HUES6 (cell line): ENCODE measurements around the gene PABPN1L.

Experiments
- H3K27ac ChIP-seq: 2 replicates; pipeline ENCODE4 v1.7.0; 2013; ENCODE audit warnings: low read depth, mild to moderate bottlenecking, low read length, inconsistent platforms
- H3K27me3 ChIP-seq: 2 replicates; pipeline ENCODE4 v1.6.1; 2013; ENCODE audit warnings: low read length; ENCODE audit not compliant: control insufficient read depth, insufficient read depth
- H3K36me3 ChIP-seq: 2 replicates; pipeline ENCODE4 v1.6.1; 2013; ENCODE audit warnings: low read length; ENCODE audit not compliant: control insufficient read depth, insufficient read depth
- H3K4me1 ChIP-seq: 2 replicates; pipeline ENCODE4 v1.6.1; 2013; ENCODE audit warnings: low read length; ENCODE audit not compliant: control insufficient read depth, insufficient read depth
- H3K4me3 ChIP-seq: 2 replicates; pipeline ENCODE4 v1.5.1; 2013; ENCODE audit warnings: low read depth, low read length
- H3K9ac ChIP-seq: one replicate; pipeline ENCODE4 v1.6.1; 2013; ENCODE audit warnings: mild to moderate bottlenecking, low read length
- H3K9me3 ChIP-seq: 2 replicates; pipeline ENCODE4 v1.6.1; 2013; ENCODE audit warnings: low read depth, low read length; ENCODE audit not compliant: control insufficient read depth, insufficient read depth

PABPN1L gene, protein sequence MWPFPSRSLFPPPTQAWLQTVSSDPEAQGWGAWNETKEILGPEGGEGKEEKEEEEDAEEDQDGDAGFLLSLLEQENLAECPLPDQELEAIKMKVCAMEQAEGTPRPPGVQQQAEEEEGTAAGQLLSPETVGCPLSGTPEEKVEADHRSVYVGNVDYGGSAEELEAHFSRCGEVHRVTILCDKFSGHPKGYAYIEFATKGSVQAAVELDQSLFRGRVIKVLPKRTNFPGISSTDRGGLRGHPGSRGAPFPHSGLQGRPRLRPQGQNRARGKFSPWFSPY

GRCh38 chr16:88866151-88866920 is at the start of gene PABPN1L:
PABPN1L (minus strand) TSS chr16:88866660; CDS start chr16:88866606, 54 bp downstream.
- Histone ChIP-seq H3K9me3 (no peaks in the 10 kb centered on the region), H3K4me1 (no peaks in the 10 kb centered on the region), H3K36me3 (peaks cover 17% of the 10 kb centered on the region), H3K9ac (no peak within 1 kb of the TSS), H3K4me3 (no peak within 1 kb of the TSS), H3K27ac (no peak within 1 kb of the TSS), H3K27me3 (peaks cover 5% of the 10 kb centered on the region; the same call in 1 of the 2 replicates)

- Histone ChIP-seq H3K4me1 (peaks cover 12% of the 10 kb centered on the region), H3K36me3 (no peaks in the 10 kb centered on the region), H3K27ac (no peak overlapping the region), H3K27me3 (no peaks in the 10 kb centered on the region; the same call in 1 of the 2 replicates), H3K9me3 (peaks cover 15% of the 10 kb centered on the region; the same call in 1 of the 2 replicates), H3K4me3 (no peak overlapping the region), H3K9ac (no peak overlapping the region)
Observed at GRCh38 chr16:88915639-88916327, 49.3 kb upstream of the PABPN1L start.

- no peak overlapping the region for H3K27ac ChIP-seq
- H3K9ac ChIP-seq: no peak overlapping the region
- no peak overlapping the region for H3K4me3 ChIP-seq
- no peaks in the 10 kb centered on the region; the same call in 1 of the 2 replicates for H3K27me3 ChIP-seq
- H3K36me3 ChIP-seq: no peaks in the 10 kb centered on the region
- peaks cover 13% of the 10 kb centered on the region; the same call in 1 of the 2 replicates for H3K9me3 ChIP-seq
- peaks cover 9% of the 10 kb centered on the region; the same call in 1 of the 2 replicates for H3K4me1 ChIP-seq
Observed at GRCh38 chr16:88914750-88915368, 48.4 kb upstream of the PABPN1L start.

GRCh38 chr16:88913870-88914269 is 47.4 kb upstream of the PABPN1L start:
- peaks cover 8% of the 10 kb centered on the region; the same call in 1 of the 2 replicates for H3K9me3 ChIP-seq
- H3K4me3 ChIP-seq: no peak overlapping the region
- no peak overlapping the region for H3K9ac ChIP-seq
- H3K27ac ChIP-seq: no peak overlapping the region
- no peaks in the 10 kb centered on the region; the same call in 1 of the 2 replicates for H3K27me3 ChIP-seq
- H3K4me1 ChIP-seq: peaks cover 9% of the 10 kb centered on the region; the same call in 1 of the 2 replicates
- no peaks in the 10 kb centered on the region for H3K36me3 ChIP-seq

DNA sequence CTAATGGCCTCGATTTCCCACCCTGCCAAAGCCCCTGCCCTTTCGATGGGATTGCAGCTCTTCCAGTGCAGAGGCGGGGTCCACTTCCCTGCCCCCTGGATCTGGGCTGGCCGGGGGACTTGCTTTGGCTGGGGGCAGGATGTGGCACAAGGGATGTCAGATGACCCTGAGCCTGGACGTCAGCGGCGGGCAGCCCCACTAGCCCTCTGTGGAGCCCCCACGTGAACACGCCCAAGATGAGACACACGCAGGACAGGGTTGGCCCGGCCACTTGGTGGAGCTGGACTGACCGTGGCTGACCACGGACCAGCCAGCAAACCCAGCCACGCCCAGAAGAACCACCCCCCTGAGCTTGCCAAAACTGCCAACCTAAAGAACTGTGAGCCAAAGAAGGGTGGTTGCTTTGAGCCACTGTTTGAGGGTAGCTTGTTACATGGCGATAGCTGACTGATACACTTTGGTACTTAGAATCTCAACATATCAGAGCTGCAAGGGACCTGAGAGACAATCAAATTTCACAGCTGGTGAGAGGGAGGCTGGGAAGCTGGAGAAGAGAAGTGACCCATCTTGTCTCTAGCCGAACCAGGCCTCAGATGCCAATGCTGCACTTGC is 46.6 kb upstream of the PABPN1L start:
- no peaks in the 10 kb centered on the region; the same call in 1 of the 2 replicates for H3K27me3 ChIP-seq
- H3K9ac ChIP-seq: no peak overlapping the region
- no peak overlapping the region for H3K4me3 ChIP-seq
- peaks cover 9% of the 10 kb centered on the region; the same call in 1 of the 2 replicates for H3K4me1 ChIP-seq
- H3K36me3 ChIP-seq: no peaks in the 10 kb centered on the region
- no peak overlapping the region for H3K27ac ChIP-seq
- H3K9me3 ChIP-seq: peaks cover 8% of the 10 kb centered on the region; the same call in 1 of the 2 replicates

DNA sequence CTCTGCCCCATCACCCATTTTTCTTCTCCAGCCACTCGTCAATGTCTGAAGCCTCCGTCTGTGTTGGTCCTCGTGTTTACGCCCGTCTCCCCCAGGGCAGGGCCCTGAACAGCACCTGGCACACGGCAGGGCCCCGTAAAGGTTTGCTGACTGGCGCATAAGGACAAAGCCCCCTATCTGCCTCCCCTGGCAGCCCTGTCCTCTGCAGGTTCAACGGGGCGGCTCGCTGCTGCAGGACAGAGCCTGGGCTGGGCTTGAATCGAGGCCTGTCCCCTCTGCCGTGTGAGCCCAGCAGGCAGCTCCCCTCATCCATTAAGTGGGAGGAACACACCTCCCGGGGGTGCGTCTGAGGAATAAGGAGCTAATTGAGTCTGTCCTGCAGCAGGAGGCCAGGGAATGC is 46.1 kb upstream of the PABPN1L start:
- Histone ChIP-seq H3K9ac (no peak overlapping the region), H3K36me3 (no peaks in the 10 kb centered on the region), H3K27me3 (no peaks in the 10 kb centered on the region; the same call in 1 of the 2 replicates), H3K4me3 (no peak overlapping the region), H3K4me1 (peaks cover 6% of the 10 kb centered on the region; the same call in 1 of the 2 replicates), H3K9me3 (peaks cover 8% of the 10 kb centered on the region; the same call in 1 of the 2 replicates), H3K27ac (no peak overlapping the region)

DNA sequence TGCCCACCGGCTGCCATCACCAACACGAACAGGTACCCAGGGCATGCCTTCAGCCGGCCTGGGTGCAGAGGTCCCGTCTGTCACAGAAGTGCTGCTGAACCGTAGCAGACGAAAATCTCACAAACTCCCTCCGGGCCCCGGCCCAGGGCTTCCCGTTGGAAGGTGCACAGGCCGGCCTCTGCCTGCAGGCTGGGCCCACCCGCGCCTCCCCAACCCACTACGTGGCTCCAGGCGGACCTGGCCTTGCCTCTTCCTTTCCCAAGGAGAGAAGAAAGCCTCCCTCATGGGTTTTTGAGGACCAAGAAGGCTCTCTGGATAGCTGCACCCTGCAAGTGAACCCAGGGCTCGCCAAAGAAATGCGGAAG is 45.5 kb upstream of the PABPN1L start:
- Histone ChIP-seq H3K27me3 (no peaks in the 10 kb centered on the region; the same call in 1 of the 2 replicates), H3K36me3 (no peaks in the 10 kb centered on the region), H3K4me3 (no peak overlapping the region), H3K4me1 (peaks cover 2% of the 10 kb centered on the region; the same call in 1 of the 2 replicates), H3K27ac (no peak overlapping the region), H3K9ac (no peak overlapping the region), H3K9me3 (peaks cover 8% of the 10 kb centered on the region; the same call in 1 of the 2 replicates)

DNA sequence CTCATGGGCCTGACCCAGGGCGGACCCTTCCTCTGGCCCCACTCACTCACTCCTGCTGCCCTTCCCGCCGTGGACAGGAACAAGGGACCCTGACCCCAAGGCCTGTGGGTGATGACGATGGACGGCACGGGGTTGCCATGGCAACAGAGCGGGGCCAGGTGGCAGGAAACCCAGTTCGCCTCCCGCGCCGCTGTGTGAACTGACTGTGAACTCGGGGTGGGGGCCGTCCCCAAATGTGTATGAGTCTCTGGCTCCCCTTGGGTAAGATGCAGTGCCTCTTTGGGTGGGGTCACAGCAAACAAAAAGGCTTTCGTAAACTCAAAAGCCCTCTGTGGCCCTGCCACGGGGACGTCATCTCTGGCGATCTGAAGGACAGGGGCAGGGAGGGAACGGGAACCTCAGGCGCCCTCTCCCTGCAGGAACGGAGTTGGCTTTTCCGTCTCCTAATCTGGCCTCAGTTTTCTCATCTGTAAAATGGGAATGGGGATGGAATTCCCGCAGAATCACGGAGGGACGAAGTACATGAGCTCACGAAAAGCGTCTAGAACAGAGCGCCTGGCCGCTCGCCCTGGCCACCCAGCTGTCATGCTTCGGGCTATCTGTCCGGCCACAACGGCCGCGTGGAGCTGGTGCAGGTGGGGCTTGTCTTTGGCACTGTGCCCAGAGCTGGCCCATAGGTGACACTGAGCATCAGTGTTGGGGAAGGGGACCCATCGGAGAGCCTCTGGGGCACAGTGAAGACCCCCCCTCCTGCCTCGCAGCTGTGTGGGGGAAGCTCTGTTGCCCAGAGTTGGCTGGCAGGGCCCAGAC is 44.9 kb upstream of the PABPN1L start:
- no peaks in the 10 kb centered on the region for H3K4me1 ChIP-seq
- peaks cover 8% of the 10 kb centered on the region; the same call in 1 of the 2 replicates for H3K9me3 ChIP-seq
- H3K27ac ChIP-seq: no peak overlapping the region
- H3K4me3 ChIP-seq: no peak overlapping the region
- no peaks in the 10 kb centered on the region for H3K36me3 ChIP-seq
- H3K9ac ChIP-seq: no peak overlapping the region
- no peaks in the 10 kb centered on the region; the same call in 1 of the 2 replicates for H3K27me3 ChIP-seq

DNA sequence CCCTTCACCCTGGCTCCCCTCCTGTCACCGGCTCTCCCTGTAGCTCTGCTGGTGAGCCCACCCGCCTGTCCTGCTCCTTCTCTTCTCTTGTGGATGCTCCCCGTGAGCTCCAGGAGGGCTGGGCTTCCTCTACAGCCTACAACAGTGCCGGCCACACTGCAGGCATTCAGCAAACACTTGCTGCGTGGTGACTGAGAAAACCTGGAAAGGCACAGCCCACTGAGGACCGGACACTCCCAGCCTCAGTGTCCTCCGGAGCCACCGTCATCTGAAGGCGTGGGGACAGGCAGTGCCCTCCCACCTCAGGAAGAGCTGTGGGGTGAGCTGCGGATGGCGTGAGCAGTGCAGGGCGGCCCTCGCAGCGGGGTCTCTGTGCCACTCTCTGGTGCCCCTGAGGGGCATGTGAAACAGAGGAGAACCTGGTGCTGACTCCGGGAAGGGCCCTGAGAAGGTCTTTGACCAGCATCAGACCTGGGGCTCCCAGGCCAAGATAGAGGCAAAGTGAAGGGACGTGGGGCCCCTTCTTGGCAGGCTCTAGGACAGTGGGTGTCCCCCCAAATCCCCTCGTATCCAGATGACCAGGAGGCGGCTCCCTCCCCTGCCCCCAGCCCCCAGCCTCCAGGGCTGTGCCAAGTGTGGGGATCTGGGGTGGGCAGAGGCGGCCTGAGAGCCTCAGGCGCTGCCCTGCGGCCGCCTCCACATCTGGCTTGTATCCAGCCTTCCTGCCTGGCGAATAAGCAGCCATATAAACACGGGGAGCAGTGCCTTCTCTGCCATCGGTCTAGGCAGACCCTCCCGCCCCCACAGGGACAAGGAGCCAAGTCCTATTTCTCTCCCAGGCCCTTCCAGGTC is 44.0 kb upstream of the PABPN1L start:
- H3K9me3 ChIP-seq: peaks cover 8% of the 10 kb centered on the region; the same call in 1 of the 2 replicates
- no peak overlapping the region for H3K27ac ChIP-seq
- H3K9ac ChIP-seq: no peak overlapping the region
- no peaks in the 10 kb centered on the region for H3K36me3 ChIP-seq
- H3K4me1 ChIP-seq: 0 out of 2 replicates have a peak, but pooled peaks cover 2% of the 10 kb centered on the region
- no peaks in the 10 kb centered on the region; the same call in 1 of the 2 replicates for H3K27me3 ChIP-seq
- no peak overlapping the region for H3K4me3 ChIP-seq
